HG02759 (cell line): ENCODE results near the gene R3HDM2.
"Not testable (repeated sequence)": the region's sequence is repeated elsewhere in the genome, so short reads cannot be mapped to it uniquely, and the experiment has no call there.

Source experiments
- ATAC-seq: cut with Tn5 transposase; IDR thresholded peaks from one replicate; pipeline ENCODE4 v1.9.1; 2021; ENCODE audit warnings: mild to moderate bottlenecking, moderate library complexity; ENCODE audit not compliant: unreplicated experiment

R3HDM2 gene

GRCh38 chr12:57336299-57336698, 94.5 kb downstream of the R3HDM2 start:
- ATAC-seq = not testable (repeated sequence)

DNA sequence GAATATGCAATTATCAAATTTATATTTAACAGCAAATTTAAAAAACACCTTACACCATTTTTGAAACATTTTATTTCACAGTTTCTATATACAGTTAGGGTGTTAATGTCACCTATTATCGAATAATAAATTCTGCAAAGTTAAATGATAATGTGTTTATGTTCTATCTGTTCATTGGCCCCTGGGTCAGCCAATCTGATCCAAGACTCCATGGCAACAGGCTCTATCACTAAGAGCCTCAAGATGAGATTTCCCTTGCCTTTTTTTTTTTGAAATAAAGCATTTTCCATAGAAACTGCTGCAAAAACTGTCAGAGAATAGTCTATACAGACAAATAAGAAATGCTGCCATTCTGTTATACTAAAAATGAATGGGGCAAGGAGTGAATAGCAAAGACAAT, 96.6 kb downstream of the R3HDM2 start:
- no peak for ATAC-seq

DNA sequence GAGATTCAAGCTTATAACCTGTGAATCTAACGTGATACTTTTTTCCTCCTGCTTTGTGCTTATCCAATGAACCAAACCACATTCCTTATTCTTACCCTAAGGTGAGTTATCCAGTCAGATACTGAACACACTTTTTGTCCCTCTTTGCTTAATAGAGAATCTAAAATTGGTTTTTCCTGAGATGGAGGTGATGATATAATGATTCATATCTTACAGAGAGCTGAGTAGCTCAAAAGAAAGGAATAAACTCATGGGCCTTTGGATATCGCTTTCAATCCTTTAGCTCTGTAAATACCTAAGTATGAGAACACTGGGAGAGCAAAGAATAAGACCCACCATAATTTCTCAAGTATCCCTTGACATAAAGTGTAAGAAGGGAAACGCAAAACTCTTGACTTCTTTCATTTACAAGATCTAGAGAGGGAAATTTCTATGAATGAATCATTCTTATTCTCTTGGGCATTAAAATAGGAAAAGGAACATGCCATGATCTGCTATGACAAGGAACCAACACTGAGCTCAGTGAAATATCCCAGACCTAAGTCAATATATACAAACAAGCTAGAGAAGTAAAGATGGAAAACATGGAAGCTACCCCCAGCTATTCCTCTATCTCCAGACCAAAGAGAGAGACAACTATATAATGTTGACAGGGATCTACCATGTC, 98.1 kb downstream of the R3HDM2 start:
- no peak for ATAC-seq

GRCh38 chr12:57330992-57331391, 99.9 kb downstream of the R3HDM2 start:
- ATAC-seq = no peak

GRCh38 chr12:57329219-57329618, 101.6 kb downstream of the R3HDM2 start:
- no peak for ATAC-seq

- ATAC-seq = no peak
These were observed 105.4 kb downstream of the R3HDM2 start for GRCh38 chr12:57325395-57325794.

- ATAC-seq = no peak
These were observed 107.4 kb downstream of the R3HDM2 start for GRCh38 chr12:57323416-57323815.

DNA sequence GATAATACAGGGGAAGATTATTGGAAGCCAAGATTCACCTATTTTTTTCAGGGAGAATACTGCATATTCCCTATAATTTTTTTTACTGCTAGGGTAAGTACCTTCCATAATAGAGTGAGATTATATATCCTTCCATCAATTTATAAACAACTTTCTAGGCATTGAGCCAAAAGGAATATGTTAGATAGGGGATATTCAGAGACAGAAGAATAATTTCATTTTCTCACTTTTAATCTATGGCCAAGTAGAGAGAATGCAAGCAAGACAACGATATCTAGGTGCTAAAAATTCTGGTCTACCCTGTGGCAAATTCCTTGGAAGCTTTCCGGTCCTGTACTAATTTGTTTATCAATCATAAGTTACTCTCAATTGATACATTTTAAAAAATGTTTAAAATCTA, 110.2 kb downstream of the R3HDM2 start:
- ATAC-seq = no peak

GRCh38 chr12:57319678-57320469, 111.0 kb downstream of the R3HDM2 start:
- ATAC-seq = no peak

- ATAC-seq = no peak
These were observed 115.2 kb downstream of the R3HDM2 start for GRCh38 chr12:57315681-57316080.

GRCh38 chr12:57312287-57312686, 118.6 kb downstream of the R3HDM2 start:
- not testable (repeated sequence) for ATAC-seq

DNA sequence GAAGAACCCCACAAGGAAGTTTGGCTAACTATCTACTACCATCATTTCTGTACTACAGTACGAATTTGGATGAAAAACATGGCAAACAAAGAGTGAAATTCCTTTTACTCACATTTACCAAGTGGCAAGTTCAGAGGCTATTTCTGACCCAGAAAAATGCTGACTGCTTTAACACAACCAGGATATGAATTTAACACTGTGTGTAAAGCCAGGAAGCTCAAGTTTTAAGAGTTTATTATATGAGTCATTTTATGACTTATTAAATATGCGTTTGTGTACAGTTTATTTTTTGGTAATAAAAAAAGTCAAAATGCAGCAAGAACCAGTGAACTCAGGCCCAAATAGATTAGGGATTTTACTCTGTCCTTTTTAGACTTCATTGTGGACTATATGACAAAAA, 121.4 kb downstream of the R3HDM2 start:
- ATAC-seq = no peak

GRCh38 chr12:57300961-57301584, 129.8 kb downstream of the R3HDM2 start:
- no peak for ATAC-seq

- ATAC-seq = no peak
These were observed 131.3 kb downstream of the R3HDM2 start for GRCh38 chr12:57299514-57300016.

DNA sequence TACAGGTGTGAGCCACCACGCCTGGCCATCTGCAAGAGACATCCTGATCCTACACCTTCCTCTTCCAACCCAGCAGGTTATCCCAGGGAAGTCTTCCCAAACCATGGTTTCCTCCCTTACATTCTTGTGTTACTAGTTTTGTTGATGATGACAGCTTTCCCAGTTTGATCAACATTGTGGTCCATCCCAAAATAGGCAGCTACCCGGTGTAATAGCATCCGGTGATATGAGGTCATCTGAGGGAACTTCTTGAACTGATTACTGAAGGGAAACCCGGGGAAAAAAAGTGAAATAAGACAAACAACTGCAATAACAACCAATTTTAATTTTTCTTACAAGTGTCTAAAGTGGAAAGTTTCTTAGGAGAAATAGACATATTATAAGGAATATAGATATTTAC, 134.6 kb downstream of the R3HDM2 start:
- no peak for ATAC-seq

DNA sequence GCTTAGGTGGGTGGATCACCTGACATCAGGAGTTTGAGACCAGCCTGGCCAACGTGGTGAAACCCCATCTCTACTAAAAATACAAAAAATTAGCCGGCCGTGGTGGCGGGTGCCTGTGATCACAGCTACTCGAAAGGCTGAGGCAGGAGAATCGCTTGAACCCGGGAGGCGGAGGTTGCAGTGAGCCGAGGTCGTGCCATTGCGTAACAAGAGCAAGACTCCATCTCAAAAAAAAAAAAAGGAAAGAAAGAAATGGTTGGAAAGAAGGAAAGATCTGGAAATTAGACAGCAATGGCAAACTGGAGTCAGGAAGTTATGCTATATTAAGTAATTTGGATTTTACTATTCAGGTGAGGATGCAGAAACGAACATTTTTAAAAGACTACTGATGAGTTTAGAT, 148.8 kb downstream of the R3HDM2 start:
- ATAC-seq = not testable (repeated sequence)

GRCh38 chr12:57280211-57281062, 150.4 kb downstream of the R3HDM2 start:
- peak; percentile 97 for ATAC-seq

DNA sequence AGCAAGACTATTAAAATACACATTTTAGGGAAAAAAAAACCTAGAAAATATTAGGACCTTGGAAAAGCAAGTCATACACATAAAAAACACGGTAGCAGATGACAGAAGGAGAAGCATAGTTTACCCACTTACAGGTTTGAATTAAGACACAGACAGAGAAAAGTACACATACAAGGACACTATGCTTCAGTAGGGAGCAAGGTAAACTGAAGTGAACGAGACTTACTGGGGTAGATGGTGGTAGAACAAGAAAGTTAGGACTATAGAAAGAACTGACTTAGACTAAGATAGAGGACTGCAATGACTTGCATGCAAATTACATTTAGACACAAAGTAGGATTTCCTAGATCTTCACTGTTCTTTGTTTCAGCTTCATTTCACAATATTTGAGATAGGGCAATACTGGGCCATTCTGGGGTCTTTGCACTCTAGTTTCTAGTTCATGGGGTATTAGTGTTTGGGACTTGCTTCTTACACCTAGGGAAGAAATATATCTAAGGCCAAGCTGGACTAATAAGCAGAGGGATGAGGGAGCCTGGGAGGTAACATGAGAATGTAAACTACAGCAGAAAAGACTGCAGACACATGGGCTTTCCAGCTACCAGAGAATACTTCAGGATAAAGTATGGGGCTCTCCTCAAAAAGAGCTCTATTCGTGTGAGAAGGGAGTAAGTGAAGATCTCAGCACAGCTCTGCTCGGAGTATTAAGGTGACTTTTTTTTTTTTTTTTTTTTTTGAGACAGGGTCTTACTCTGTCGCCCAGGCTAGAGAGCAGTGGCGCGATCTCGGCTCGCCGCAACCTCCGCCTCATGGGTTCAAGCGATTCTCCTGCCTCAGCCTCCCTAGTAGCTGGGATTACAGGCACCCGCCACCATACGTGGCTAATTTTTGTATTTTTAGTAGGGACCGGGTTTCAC, 152.1 kb downstream of the R3HDM2 start:
- no peak for ATAC-seq

DNA sequence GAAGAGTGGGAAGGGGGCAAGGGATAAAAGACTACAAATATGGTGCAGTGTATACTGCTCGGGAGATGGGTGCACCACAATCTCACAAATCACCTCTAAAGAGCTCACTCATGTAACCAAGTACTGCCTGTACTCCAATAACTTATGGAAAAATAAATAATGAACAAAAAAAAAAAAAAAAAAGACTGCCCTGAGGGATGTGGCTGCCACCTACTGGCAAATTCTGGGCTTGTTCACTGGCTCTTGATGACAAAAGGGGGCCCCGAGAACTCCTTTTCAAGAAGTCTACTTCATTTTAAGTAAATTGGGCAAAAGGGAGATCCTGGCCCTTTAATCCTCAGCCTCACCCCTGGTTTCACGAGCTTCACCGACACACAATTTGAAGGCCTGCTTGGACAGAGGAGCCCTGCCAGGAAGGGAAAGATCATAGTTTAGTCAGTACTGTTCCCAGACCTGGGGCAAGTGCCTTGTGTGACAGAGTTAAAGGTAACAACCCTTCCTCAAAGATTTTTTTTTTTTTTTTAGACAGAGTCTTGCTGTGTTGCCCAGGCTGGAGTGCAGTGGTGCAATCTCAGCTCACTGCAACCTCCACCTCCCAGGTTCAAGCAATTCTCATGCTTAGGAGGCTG, 153.8 kb downstream of the R3HDM2 start:
- no peak for ATAC-seq
